ENCODE measurements around the gene SNRPD3. TPM values are rescaled to one million over a fixed set of nuclear protein-coding genes. Genes with fewer than 3 reads are reported as not detected.
"Not testable (repeated sequence)": the region's sequence is repeated elsewhere in the genome, so short reads cannot be mapped to it uniquely, and the experiment has no call there.

SNRPD3 gene
- 143 TPM for polyA plus RNA-seq (2013, experiment 1 of 2; ENCODE audit: insufficient read length)
- polyA plus RNA-seq (2013, experiment 2 of 2; ENCODE audit: insufficient read length) = 95.9 TPM

DNA sequence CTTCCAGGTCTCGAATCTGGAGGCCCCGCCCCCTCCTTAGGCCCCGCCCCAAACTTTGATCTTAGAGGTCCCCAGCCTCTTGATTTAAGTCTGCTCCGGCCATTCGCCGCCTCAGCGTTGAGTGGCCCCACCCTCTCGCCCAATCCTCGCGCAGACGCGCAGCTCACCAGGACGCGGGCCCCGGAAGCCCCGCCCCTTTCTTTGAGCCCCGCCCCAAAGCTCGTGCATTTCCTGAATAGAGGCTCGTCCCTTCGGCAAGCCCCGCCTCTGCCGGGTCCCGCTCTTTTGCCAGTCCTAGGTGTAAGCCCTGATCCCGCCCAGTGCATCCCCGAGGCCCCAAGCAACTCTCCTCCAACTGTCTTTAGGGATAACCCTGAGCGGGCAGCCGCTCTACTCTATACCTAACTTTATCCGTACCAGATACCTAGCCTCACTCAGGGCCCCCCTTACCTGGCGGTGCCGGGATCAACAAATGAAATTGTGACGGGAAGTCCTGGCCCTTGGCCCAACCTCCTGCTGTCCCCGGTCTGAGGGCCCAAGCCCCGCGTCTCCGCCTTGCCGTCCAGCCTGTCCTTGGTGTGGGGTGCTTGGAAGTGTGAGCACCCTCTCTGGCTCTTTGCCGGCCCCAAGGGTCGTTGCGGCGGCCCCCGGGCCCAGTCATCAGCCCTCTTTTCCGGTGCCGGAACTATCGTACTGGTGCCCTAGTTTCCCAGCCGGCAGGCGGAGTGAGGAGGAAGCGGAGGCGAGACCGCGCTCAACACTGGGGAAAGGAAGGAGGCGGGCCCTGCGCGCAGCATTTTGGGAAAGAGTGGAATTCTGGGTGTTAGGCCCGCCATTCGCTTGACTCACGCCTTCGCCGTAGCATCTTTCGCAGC is at the start of gene SNRPD3:
TSS of gene SNRPD3 (plus strand) at position 835 of the 875 bp plus-strand sequence. CDS start 1,676 bp downstream, outside the sequence.
- peak; percentile 98 for DNase-seq

- DNase-seq = peak; percentile 61
Observed at GRCh38 chr22:24506802-24507438, 48.9 kb upstream of the SNRPD3 start.

DNA sequence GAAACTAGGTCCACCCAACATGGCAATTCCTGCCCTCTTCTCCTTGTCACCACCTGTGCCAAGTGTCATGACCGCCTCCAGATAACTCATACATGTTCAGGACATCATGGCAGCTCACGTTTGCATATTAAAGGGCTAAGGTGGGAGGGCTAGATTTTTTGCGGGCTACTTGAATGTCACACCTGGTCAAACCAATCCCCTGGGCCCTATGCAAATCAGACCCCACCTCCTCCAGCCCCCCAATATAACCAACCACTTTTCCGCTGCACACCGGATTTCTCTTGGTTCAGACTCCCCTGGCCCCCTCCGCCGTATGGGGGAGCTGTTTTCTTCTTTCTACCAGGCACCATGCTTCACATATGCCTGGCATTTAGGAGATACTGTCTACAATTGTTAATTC is 48.1 kb upstream of the SNRPD3 start:
- DNase-seq = no peak

GRCh38 chr22:24510637-24511625 is 44.9 kb upstream of the SNRPD3 start:
- peak; percentile 45 for DNase-seq

DNA sequence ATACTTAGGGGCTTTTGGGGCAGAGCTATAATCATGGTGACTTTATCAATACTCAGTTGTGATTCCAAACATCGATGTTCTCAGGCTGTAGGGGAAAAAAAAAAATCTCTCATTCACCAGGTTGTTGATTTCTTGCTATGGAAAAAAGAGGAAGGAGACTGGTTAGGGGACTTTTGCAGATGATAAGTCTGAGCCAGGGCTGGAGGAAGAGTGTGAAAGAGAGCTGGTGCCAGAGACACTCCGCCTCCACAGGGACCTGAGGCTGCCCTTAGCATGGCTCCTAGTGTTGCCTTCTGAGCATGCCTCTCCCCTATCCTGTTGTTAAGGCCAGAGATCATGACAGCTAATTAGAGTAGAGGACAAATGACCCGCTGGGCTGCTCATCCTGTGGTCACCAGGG is 43.8 kb upstream of the SNRPD3 start:
- no peak for DNase-seq

- DNase-seq = no peak
Observed at GRCh38 chr22:24513378-24514240, 42.2 kb upstream of the SNRPD3 start.

DNA sequence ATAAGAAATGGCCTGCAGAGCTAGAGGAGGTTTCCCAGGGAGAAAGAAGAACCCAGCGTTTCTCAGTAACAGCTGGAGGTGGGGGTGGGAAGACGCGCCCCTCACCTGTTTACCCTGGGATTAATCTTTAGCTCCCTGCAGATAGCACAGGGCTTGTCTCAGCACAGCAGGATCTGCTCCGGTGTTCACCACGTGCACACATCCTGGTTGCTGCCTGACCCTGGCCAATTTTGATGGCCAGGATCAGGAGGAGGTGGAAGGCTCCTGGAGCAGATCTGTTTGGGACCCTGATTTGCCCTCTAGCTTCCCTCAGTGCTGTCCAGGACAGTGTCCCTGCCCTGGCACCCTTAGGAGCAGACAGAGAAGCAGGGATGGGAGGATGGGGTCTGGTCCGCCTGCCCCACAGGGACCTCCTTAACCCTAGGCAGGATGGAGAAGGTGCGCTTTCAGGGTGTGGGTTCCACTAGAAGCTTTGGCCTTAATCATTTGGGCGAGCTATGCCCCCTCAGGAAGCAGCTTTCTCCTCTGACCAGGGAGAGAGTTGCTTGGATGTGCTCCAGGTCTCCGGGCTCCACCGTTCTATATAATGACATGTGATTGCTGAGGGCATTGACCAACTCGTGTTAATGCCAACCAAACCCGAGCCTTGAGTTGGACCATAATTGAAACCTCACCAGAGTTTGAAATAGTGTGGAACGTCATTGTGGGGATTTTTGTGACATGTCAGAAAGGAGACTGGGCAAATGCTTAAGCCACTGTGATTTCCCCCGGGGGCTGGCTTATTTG is 41.4 kb upstream of the SNRPD3 start:
- no peak for DNase-seq

DNA sequence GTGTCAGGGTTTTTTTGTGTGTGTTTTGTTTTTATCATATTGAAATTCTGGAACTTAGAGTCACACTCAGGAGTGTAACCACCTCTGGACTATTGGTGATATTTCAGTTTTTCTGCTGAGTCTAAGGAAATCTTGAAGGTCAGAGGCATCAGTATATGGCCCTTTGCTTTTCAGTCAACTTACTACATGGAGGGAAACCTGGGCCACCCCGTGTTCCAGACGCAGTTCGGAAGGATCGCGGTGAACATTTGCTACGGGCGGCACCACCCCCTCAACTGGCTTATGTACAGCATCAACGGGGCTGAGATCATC is 40.8 kb upstream of the SNRPD3 start:
- DNase-seq = no peak

GRCh38 chr22:24516301-24516737 is 39.5 kb upstream of the SNRPD3 start:
- peak; percentile 92 for DNase-seq

DNA sequence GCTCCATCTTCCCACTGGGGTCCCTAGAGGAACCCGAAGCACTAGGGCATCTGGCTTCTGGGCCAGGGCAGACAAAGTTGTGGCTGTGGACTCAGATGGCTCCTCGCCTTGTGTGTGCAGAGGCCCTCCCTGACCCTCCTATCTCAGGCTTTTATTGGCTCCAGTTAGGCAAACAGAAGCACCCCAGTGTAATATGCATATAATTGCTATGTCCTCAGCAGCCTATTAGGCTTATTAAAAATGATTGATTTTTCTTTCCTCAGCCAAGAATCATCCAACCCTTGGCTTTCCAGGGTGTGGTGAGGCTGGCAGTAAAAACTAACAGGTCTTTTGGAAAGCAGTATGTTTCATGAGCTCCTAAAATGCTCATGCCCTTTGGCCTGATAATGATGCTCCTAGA is 38.4 kb upstream of the SNRPD3 start:
- no peak for DNase-seq

DNA sequence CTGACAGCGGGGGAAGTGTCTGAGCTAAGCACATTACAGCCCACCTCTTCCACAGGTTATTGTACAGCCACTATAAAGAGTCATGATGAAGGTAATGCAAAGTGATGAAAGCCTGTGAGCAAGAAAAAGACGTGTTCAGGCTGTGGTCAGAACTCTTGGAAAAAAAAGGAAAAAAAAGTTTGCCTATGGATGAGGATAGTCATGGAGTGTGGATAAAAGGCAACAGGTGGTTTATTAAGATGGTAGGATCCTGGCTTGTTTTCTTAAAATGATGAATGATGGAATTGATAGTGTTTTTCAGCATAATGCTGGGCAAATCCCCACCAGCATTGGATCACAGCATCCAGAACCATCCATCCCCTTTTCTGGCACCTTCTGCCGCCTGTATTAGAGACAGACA is 37.6 kb upstream of the SNRPD3 start:
- DNase-seq = no peak

DNA sequence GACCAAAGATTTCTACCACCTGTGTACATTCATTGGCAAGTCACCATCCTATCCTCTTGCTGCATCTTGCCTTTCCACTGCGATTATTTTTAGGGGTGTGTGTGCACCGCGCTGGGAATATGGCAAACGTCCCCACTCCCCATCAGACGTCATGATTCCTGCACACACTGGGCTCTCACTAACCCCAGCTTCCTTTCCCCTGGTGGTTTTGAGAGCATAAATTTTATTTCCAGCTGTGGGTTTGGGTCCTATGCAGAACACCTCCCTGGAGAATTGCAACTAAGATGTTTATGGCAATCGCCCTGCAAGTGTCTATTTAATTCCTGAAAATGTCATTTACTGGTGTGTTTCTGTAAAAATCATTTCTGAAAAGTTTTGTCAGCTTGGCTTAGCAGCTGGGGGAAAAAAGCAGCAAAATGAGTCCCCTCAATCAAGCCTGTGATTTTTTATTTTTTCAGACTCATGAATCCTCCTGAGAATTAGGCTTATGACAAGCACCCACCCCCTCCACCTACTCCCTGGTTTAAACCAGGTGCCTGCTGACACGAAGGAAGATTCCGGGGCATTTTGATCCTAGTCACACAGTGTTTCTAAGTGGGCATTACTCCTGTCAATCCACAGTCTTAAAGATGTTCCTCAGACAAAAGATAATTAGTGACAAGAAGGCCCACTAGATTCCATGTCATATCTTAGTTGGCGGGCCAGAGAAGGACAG is 36.9 kb upstream of the SNRPD3 start:
- DNase-seq = no peak

DNA sequence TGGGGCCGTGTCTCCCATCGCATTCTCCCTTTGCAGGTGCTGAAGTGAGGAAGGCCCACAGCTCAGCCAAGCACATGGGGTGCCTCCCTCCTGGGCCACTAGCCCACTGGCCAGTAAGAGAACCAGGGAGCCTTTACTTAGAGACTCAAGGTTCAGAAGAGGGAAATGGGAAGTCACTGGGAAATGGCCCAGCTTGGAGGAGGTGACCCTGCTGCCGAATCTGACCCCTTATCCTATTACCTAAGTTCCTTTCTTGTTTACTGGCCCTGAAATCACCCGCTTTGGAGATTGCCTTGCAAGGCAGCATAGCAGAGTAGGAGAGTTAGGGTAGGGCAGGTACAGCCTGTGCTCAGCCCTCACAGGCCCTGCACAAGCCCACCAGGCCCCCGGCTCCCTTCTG is 36.3 kb upstream of the SNRPD3 start:
- DNase-seq = no peak

GRCh38 chr22:24521791-24522245 is 34.0 kb upstream of the SNRPD3 start:
- DNase-seq = peak; percentile 55

DNA sequence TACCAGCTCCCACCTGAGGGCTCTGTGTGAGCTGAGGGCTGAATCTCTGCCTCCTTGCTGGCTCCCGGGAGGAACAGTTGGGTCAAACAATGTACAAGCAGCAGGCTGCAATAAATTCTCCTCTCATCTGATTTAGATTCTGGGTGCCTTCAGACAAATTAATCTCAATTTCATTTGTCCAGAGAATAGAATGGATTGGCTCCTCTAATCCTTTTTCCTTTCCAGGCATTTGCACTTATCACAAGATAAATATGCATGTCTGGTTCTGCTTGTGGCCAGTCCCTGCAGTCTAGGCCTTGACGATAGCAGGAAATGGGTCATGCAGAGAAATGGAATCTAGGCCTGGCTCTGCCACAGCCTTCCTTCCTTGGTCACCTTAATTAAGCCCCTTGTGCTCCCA is 31.9 kb upstream of the SNRPD3 start:
- peak; percentile 75 for DNase-seq

DNA sequence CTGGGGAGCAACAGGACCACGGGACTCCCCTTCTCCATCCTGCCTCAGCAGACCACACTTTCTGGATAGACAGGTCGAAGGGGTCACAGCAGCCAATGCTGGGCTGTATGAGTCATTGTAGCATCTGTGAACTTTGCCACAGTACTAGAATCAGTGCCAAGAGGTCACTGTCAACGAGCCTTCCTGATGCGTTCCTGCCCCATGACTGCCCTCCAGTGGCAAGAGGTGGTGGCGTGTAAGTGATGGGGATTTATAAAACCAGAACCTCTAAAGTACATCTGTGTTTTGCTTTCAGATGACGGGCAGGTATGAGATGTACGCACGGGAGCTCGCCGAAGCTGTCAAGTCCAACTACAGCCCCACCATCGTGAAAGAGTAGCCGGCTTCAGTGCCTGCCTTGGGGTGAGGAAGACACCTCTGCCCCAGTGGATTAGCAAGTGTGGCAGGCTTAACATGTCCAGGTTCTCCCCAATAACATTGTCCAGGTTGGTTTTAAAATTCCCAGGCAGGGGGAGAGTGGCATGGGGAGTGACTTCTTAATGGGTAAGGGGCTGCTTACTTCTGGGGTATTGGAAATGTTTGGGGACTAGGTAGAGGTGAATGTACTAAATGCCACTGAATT is 30.3 kb upstream of the SNRPD3 start:
- peak; percentile 64 for DNase-seq

- DNase-seq = no peak
Observed at GRCh38 chr22:24526191-24526590, 29.6 kb upstream of the SNRPD3 start.

- no peak for DNase-seq
Observed at GRCh38 chr22:24529898-24530297, 25.9 kb upstream of the SNRPD3 start.

DNA sequence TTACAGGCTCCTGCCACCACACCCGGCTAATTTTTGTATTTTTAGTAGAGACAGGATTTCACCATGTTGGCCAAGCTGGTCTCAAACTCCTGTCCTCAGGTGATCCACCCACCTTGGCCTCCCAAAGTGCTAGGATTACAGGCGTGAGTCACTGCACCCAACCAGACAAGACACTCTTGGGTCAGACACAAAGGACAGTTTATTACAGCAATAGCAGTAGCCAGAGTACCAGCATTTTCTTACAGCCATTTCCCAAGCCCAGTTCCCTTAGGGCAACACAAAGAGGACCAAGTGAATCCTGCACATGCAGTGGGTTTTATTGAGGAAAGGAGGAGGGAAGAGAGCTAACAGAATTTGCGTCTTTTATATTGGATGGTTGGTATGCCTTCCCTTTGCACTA is 24.8 kb upstream of the SNRPD3 start:
- DNase-seq = not testable (repeated sequence)

DNA sequence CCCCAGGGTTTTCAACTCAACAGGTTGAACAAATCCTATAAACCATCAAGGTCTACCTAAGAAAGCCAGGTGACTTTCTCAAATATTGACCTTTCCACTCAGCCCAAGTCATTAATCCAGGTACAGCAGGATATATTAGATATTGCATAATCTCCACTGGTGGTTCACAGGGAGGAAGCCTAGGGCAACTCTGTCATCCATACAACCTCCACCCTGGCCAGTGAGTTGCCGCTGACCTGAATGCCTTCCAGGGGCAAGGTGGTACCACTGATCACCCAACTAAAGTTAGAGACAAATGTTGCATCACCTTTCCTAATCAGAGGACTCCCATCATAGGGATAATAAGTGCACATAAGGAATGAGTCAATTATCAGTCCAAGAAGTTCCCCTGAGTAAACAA is 23.7 kb upstream of the SNRPD3 start:
- DNase-seq = no peak
